ENCODE data around the gene MPND.
A peak's percentile ranks its signal among the peaks of the same experiment; 100 is the strongest.

Gene MPND, protein sequence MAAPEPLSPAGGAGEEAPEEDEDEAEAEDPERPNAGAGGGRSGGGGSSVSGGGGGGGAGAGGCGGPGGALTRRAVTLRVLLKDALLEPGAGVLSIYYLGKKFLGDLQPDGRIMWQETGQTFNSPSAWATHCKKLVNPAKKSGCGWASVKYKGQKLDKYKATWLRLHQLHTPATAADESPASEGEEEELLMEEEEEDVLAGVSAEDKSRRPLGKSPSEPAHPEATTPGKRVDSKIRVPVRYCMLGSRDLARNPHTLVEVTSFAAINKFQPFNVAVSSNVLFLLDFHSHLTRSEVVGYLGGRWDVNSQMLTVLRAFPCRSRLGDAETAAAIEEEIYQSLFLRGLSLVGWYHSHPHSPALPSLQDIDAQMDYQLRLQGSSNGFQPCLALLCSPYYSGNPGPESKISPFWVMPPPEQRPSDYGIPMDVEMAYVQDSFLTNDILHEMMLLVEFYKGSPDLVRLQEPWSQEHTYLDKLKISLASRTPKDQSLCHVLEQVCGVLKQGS

GRCh38 chr19:4343370-4344307 is at the start of gene MPND:
MPND (plus strand) TSS chr19:4343562; CDS start chr19:4343594, 32 bp downstream.
- peak; percentile 91 for DNase-seq

DNA sequence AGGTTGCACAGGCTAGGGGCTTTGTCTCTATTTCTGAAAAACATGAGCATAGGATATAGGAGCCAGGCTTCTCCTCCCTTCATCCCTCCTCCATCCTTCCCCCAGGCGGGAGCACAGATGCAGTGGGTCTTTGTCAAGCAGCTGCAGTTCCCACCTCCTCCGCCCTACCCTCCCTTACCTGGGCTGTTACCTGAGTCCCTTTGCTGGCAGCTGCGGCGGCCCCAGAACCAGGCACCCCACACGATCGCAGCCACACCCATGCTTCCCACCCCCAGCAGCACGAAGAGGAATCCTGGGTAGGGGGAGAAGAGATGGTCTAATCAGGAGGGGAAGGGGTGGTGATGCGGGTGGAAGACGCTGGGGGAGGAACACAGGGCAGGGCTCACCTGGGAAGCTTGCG is 49.0 kb upstream of the MPND start:
- no peak for DNase-seq

DNA sequence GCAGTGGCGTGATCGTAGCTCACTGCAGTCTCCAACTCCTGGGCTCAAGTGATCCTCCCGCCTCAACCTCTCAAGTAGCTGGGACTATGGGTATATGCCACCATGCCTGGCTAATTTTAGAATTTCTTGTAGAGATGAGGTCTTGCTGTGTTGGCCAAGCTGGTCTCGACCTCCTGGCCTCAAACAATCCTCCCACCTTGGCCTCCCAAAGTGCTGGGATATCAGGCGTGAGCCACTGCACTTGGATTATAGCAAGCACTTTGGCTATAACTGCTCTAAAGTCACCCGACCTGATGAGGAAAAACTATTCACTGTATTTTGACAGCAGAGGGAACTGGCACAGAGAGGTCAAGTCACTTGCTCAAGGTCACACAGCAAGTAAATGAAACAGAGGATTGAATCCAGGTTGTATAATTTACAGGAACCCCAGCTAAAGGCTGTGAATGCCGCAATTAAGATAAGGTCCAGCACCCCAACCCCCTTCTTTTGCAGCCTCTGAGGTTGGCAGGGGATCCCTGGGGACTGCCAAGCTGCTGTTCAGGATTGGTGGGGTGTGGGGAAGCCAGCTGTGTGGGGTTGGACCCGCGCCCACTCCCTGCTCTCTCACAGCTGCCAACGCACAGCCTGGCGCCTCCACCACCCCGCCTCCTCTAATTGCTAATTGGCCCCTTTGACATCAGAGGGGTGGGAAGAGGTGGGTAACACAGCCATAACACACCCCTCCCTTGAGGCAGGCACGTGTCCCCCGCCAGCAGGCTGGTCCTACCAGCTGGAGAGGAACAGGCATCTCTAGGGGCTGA is 47.2 kb upstream of the MPND start:
- DNase-seq: no peak

GRCh38 chr19:4297901-4298809 is 45.2 kb upstream of the MPND start:
- DNase-seq: peak; percentile 74

- DNase-seq: no peak
These were observed 44.4 kb upstream of the MPND start for GRCh38 chr19:4298810-4299550.

GRCh38 chr19:4300589-4300988 is 42.8 kb upstream of the MPND start:
- no peak for DNase-seq

DNA sequence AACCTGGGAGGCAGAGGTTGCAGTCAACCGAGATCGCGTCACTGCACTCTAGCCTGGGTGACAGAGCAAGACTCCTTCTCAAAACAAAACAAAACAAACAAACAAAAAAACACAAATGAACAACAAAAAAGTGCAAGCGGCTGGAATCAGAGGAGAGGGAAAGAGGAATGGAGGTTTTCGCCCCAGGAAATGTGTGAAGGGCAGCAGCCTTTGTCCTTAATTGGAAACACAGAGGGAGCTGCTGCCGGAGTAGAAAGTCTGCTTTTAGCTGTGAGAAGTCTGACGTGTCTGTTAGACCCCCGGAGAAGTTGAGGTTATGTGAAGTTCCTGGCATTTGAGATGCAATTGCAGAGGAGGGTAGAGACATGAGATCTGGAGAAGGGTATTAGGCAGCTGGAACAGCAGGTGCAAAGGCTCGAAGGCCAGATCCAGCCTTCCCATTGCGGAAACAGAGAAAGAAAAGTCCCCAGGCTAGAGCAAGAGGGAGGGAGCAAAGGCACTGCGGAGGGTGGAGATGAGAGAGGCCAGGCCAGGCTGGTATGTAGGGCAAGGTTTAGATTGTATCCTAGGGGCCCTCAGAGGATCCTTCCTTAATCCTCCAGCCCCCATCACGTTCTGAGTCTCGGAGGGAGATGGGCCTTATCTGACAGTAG is 41.6 kb upstream of the MPND start:
- peak; percentile 69 for DNase-seq

DNA sequence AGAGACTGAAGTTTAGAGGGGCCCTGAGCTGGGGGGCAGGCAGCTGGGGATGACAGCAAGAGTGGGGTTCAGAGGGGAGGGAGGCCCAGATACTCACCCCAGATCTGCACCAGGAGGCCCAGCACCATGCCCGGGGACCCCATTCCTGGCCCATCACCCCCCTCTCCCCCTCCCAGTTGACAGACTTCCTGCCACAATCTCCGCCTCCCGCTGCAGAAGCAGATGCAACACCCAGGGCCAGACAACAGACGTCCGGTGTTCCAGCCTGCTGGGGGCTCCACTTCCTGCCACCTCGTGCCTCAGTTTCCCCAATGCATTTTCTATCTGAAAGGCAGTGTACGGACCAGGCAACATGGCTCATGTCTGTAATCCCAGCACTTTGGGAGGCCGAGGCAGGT is 41.1 kb upstream of the MPND start, which contains the start of gene TMIGD2:
TSS of gene TMIGD2 (minus strand) at position 147 of the 398 bp plus-strand sequence. CDS start at position 143, 4 bp downstream.
- DNase-seq: no peak

DNA sequence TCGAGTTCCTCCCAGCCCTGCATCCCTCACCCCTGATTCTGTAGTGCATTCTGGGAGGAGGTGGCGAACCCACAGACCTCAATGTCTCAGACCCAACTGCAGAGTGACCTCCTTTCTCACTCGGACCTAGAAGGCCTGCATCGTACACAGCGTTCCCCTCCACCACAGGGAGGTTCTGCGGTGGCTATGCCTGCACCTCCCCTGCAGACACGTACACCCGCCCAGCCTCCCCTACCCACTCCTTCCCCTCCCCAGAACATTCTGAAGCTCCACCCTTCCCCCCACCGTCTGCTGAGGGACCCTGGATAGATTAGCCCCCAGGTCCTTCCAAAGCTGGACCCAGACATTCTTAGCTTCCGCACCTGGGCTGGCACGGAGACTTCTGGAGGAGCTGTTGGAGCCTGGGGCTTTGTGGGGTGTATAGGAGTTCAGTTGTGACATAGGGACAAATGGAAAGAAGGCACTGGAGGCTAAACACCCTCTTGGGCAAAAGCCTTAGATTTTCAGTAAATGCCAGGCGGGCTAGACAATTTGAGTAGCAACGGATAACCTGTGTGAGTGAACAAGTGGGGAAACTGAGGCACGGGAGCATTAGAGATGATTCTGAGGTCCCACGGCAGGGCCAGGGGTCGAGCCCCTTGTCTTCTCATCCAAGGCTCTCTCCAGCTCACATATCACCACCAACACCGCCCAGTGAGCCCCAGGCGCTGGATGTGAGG is 39.4 kb upstream of the MPND start:
- DNase-seq: no peak

DNA sequence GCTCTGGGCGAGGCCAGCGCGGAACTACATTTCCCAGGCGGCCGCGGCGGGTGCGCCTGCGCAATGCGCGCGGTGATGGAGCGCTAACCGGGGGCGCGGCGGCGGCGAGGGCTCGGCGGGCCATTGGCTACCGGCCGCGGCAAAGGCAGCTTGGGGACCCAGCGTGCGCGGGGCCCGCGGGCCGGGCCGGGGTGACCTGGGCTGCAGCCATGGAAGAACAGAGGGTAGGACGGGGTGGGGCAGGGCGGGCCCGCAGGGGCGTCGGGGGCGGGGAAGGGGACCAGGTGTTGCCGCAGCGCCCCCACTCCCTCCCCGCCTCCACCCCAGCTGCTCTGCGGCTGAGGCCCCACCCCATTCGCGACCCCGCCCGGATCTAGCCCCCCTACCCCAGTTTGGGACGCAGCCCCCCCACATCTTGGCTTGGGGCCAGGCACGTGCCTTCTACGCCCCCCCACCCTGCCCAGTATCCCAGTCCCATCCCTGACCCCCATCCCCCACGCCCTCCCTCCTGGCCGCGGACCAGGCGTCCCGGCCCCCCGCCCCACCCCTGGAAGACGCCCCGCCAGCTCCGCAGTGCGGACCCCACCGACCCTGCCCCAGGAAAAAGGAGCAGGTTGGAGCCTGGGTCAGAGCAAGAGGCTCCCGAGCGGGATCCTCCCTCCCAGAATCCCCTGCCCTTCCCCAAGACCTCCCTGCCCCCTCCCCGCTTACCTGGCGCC is 38.7 kb upstream of the MPND start, which contains the start of gene FSD1:
TSS of gene FSD1 (plus strand) at position 61 of the 719 bp plus-strand sequence. CDS start at position 210, 149 bp downstream.
- peak; percentile 76 for DNase-seq

DNA sequence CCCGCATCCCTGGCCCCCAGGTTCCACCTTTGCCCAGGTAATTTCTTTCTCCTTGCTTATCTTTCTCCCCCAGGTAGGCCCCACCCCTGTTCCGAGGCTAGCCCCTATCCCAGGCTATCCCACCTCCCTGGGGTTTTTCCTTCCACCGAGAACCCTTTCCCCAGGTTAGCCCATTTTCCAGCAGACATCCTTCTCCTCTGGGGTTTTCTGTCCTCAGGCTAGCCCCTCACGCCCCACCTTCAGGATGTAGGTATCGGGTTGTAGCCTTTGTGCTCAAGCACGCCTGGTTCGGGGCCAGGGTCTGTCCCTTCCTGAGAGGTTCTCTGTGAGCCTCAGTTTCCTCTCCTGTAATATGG is 38.1 kb upstream of the MPND start:
- DNase-seq: no peak

DNA sequence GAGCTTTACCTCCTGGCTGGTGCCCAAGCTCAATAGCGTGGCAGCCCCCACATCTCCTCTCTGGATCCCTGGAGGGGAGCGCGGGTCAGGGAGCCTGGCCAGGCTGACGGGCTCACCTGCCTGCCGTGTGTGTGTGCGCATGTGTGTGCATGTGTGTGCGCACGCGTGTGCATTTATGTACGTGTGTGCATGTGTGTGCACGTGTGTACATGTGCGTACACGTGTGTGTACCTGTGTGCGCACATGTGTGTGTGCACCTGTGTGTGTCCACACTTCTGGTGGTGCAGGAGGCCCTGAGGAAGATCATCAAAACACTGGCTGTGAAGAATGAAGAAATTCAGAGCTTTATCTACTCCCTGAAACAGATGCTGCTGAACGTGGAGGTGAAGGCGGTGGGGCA is 37.7 kb upstream of the MPND start:
- DNase-seq: no peak

DNA sequence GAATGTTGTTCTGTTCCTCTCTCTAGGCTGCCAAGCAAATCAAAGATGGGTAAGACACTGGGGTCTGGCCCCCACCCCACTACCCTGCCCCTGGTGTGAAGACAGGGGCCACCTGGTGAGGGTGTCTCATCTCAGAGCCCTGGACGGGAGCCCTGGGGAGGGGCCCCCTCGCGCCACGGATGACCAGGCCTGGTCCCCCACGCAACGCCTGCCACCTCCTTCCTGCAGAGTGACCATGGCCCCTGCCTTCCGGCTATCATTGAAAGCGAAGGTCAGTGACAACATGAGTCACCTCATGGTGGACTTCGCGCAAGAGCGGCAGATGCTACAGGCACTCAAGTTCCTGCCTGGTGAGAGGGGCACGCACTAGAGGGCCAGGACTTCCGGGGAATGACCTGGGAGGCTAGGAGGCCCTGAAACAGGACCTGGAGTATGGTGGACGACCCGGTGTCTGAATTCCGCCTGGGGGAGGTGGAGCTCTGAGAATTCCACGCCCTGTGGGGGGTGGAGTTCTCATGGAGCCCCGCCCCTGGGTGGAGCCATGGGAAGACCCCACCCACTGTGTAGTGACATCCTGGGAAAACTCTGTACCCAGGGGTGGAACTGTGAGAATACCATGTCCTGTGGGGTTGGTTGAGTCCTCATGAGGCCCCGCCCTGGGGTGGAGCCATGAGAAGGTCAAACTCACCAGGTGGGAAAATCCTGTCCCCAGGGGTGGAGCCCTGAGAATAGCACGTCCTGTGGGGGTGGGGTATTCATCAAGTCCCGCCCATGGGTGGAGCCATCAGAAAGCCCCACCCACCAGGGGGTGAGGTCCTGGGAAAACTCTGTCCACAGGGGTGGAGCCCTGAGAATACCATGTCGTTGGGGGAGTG is 32.9 kb upstream of the MPND start:
- DNase-seq: no peak

DNA sequence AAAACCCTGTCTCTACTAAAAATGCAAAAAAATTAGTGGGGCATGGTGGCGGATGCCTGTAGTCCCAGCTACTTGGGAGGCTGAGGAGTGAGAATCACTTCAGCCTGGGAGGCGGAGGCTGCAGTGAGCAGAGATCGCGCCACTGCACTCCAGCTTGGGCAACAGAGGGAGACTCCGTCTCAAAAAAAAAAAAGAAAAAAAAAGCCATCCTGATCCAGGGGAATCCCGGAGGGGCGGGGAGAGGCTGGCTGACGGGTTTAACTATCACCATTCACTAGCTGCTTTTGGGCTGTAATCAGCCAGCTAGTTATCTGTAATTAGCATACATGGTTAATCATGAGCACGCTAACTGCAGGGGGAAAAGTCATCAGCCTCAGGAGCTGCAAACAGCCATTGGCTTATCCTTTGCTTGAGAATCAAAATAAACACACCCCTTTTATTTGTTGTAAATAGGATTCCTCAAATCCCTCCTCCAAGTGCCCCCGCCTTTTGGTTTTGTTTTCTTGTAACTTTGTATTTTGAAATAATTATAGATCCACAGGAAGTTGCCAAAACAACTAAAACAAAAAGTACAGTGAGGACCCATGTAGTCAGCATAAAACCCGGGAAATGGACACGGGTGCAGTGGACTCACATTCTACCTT is 29.4 kb upstream of the MPND start:
- no peak for DNase-seq

- DNase-seq: no peak
These were observed 26.4 kb upstream of the MPND start for GRCh38 chr19:4316956-4317355.

DNA sequence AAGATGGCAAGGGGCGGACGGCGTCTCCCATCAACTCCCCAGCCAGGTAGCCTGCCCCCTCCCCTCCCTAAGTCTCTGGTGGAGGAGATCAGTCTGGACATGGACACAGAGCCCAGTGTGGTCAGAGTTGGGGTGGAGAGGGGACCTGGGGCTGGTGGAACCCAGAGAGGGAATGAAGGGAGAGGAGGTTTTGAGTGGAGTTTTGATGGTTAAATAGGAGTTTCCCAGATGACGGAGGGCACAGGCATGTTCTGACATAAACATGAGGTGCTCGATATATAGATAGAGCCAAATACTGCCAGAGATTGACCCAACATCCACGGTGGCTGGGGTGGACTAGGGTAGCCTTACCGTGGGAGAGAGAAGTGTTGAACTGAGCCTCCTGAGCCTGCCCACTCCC is 24.9 kb upstream of the MPND start:
- DNase-seq: no peak

DNA sequence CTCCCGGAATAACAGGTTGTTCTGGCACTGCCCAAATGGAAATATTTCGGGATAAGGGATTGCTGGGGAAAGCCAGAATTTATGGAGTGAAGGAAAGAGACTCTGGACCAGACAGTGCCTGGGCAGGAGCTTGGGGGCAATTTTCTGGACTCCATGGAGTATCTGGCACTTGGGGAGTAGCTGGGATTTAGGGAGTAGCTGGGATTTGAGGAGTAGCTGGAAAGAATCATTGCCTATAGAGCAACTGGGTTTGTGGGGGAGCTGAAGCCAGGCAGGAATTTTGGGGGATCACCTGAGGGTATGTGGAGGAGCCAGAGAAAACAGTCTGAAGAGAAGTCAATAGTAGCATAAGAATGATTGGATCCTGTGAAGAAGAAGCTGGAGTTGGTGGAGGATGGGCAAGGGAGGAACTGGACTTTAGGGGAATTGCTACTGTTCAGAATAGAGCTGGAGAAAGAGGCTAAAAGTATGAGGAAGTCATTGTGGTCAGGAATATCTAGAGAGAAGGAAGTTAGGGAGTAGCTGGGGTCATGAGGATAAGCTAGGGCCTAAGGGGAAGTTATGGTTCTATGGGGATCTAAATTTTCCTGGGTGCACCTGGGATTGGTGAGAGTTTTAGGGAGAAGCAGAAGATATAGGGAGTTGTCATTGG is 24.2 kb upstream of the MPND start:
- DNase-seq: no peak
